ENCODE measurements around the gene GRIA3.

- TF ChIP-seq CTCF (IDR thresholded peaks at IDR 0.05) (no peak), POLR2A (IDR thresholded peaks at IDR 0.05) (no peak)
Observed at GRCh38 chrX:123436512-123437136, 252.5 kb downstream of the GRIA3 start.
